Adrenal gland (tissue), 12 donors: Measurements from ENCODE around the gene RASGRP2. TPM values are rescaled to one million over a fixed set of nuclear protein-coding genes. Genes with fewer than 3 reads are reported as not detected.
"Not testable (repeated sequence)": the region's sequence is repeated elsewhere in the genome, so short reads cannot be mapped to it uniquely, and the experiment has no call there.

Experiments
- DNase-seq, 7 donors: peaks; one replicate each; pipeline ENCODE4 v3.0.0-alpha.2; 2019 to 2020
- H3K27ac ChIP-seq, 5 donors: fragments of 200-600 bp; sonication (generic) in 4 of 5; 1 replicate in 3 of 5; 2 replicates in 2 of 5; pipeline versions ENCODE4 v1.5.1 to v1.8.0; 2016 to 2020; ENCODE audit warnings: mild to moderate bottlenecking in 1 of 5
- H3K27me3 ChIP-seq: fragments of 200-600 bp; 2 replicates; pipeline ENCODE4 v1.8.0; 2021
- H3K36me3 ChIP-seq, 2 donors: fragments of 200-600 bp; replicated peaks in 1 of 2; 1 replicate in 1 of 2; 2 replicates in 1 of 2; pipeline versions ENCODE4 v1.5.1 to v1.8.0; 2018 to 2022
- H3K4me1 ChIP-seq, 2 donors: fragments of 200-600 bp; replicated peaks in 1 of 2; 1 replicate in 1 of 2; 2 replicates in 1 of 2; pipeline versions ENCODE4 v1.5.1 to v1.8.0; 2018 to 2021
- H3K4me3 ChIP-seq, 4 donors: fragments of 200-600 bp; sonication (generic) in 3 of 4; one replicate each; pipeline ENCODE4 v1.5.1; 2016 to 2018
- H3K9me3 ChIP-seq, 3 donors: fragments of 200-600 bp; sonication (generic) in 1 of 3; replicated peaks in 1 of 3; 1 replicate in 2 of 3; 2 replicates in 1 of 3; pipeline versions ENCODE4 v1.5.1 to v1.8.0; 2016 to 2021
- CTCF ChIP-seq, 6 experiments: fragments of 450-650 bp in 4 of 6; fragments of 200-600 bp in 2 of 6; sonication (generic) in 1 of 6; IDR thresholded peaks; 1 replicate in 5 of 6; 2 replicates in 1 of 6; pipeline versions ENCODE4 v1.5.1 to v1.8.0; 2016 to 2021; ENCODE audit warnings: antibody characterized with exemption in 6 of 6, mild to moderate bottlenecking in 2 of 6, moderate library complexity in 1 of 6
- POLR2A ChIP-seq, 2 donors: fragments of 450-650 bp; IDR thresholded peaks; one replicate each; pipeline ENCODE4 v1.6.1; 2017; ENCODE audit warnings: antibody characterized with exemption in 2 of 2, mild to moderate bottlenecking in 2 of 2, moderate library complexity in 1 of 2
- WGBS, 4 donors: extraction: QIAGEN DNeasy Blood & Tissue Kit in 2 of 4; methylation state at CpG; one replicate each; pipeline versions ENCODE4 v1.1.5 to v1.1.7; 2013 to 2017; 5-methylcytosine and 5-hydroxymethylcytosine counted together
- intact Hi-C, 2 donors: fragments of 100-400 bp; cut with DNase I; formaldehyde crosslinking; loops; one replicate each; pipeline versions ENCODE4 v1.14.1 to v1.15.0; 2022 to 2023
- polyA plus RNA-seq, 3 donors: library from polyadenylated mRNA; stranded (reverse); fragments of 200-250 nt in 2 of 3; fragments of 350-450 nt in 1 of 3; fragmentation: Illumina TruSeq in 1 of 3; extraction: RNeasy Lipid Tissue Mini Kit (QIAGEN cat#74804) in 1 of 3; gene quantifications; one replicate each; pipeline ENCODE4 v1.2.3, GENCODE V29; 2013 to 2014
- total RNA-seq, 9 donors: library from RNA; depleted of rRNA in 4 of 9; stranded (reverse); fragments of >200 nt in 4 of 9; fragments of 120-200 nt in 1 of 9; fragmentation: NEBNext Ultra II Directional in 1 of 9; extraction: Animal tissue kit (Norgen Biotek cat#: 25700) in 1 of 9; gene quantifications; one replicate each; pipeline versions ENCODE4 v1.1.0 to v1.2.4, GENCODE V29; 2013 to 2023
- donor health status: healthy with polysubstance abuse.
- donor health status: Bipolar disorder and iron deficiency.
- donor health status: DM: yes; HTN: yes; CAD: no.
- donor health status: DM: no; HTN: no; CAD: no.
- donor health status: DM: no; HTN: no; CAD: no.
- donor health status: DM: yes; HTN: yes; CAD: no.

Gene RASGRP2
- total and polyA plus RNA-seq, 12 donors, result 3.6 to 81.9 (median 12.3) TPM

GRCh38 chr11:64705501-64705900 is 38.4 kb downstream of the RASGRP2 start:
- TF ChIP-seq CTCF (IDR thresholded peaks at IDR 0.05) (no peak), POLR2A (IDR thresholded peaks at IDR 0.05) (no peak)
- no peaks in the 10 kb centered on the region for H3K36me3 ChIP-seq
- H3K27ac ChIP-seq, result no peak overlapping the region
- WGBS, 4 donors, result 29 to 69% (median 54%) methylated on average over 2 of the region's 2 CpGs
- peaks cover 36% of the 10 kb centered on the region for H3K27me3 ChIP-seq
- H3K4me1 ChIP-seq, result no peaks in the 10 kb centered on the region
- no peak overlapping the region for H3K4me3 ChIP-seq
- intact Hi-C loops, result no loop called here
- no peak for DNase-seq
- H3K9me3 ChIP-seq, result no peaks in the 10 kb centered on the region

- H3K4me3 ChIP-seq, result no peak overlapping the region
- WGBS, 4 donors, result 89 to 98% (median 92%) methylated on average over 2 of the region's 2 CpGs
- no peaks in the 10 kb centered on the region for H3K4me1 ChIP-seq
- no peak for DNase-seq
- no peaks in the 10 kb centered on the region for H3K36me3 ChIP-seq
- no peak for TF ChIP-seq POLR2A (IDR thresholded peaks at IDR 0.05)
- TF ChIP-seq CTCF (IDR thresholded peaks at IDR 0.05), result no peak
- peaks cover 16% of the 10 kb centered on the region for H3K27me3 ChIP-seq
- H3K9me3 ChIP-seq, result no peaks in the 10 kb centered on the region
- intact Hi-C loops, result no loop called here
- H3K27ac ChIP-seq, result no peak overlapping the region
These were observed 40.9 kb downstream of the RASGRP2 start for GRCh38 chr11:64703048-64703447.

GRCh38 chr11:64701956-64702355 is 42.0 kb downstream of the RASGRP2 start:
- H3K4me3 ChIP-seq, H3K36me3 ChIP-seq, H3K9me3 ChIP-seq, H3K27ac ChIP-seq, intact Hi-C loops, H3K4me1 ChIP-seq, DNase-seq: not testable (repeated sequence)
- WGBS, 4 donors, result 88 to 91% (median 90%) methylated on average over 12 to 27 of the region's 29 CpGs; no CpG with 5 or more reads in 1 of the 4 donors
- peaks cover 13% of the 10 kb centered on the region for H3K27me3 ChIP-seq

- no peaks in the 10 kb centered on the region for H3K9me3 ChIP-seq
- TF ChIP-seq CTCF (IDR thresholded peaks at IDR 0.05) (no peak), POLR2A (IDR thresholded peaks at IDR 0.05) (no peak)
- intact Hi-C loops, result no loop called here
These were observed 45.5 kb downstream of the RASGRP2 start for GRCh38 chr11:64698427-64698826.

GRCh38 chr11:64697663-64698375 is 46.1 kb downstream of the RASGRP2 start:
- intact Hi-C loops, result no loop called here
- Histone ChIP-seq H3K9me3 (no peaks in the 10 kb centered on the region), H3K27ac (no peak overlapping the region), H3K36me3 (no peaks in the 10 kb centered on the region), H3K27me3 (no peaks in the 10 kb centered on the region), H3K4me1 (no peaks in the 10 kb centered on the region), H3K4me3 (no peak overlapping the region)
- TF ChIP-seq POLR2A (IDR thresholded peaks at IDR 0.05) (no peak), CTCF (IDR thresholded peaks at IDR 0.05) (no peak)
- 67 to 98% (median 78%) methylated on average over 5 to 7 of the region's 7 CpGs for WGBS, 4 donors
- DNase-seq, result no peak

More at GRCh38 chr11:64698427-64698826, 45.5 kb downstream of the RASGRP2 start:
- H3K27ac ChIP-seq, result no peak overlapping the region
- no peaks in the 10 kb centered on the region for H3K4me1 ChIP-seq
- no peak overlapping the region for H3K4me3 ChIP-seq
- H3K27me3 ChIP-seq, result peaks cover 6% of the 10 kb centered on the region
- 76 to 92% (median 80%) methylated on average over 1 of the region's 1 CpG for WGBS, 4 donors
- DNase-seq, result no peak
- no peaks in the 10 kb centered on the region for H3K36me3 ChIP-seq
